ENCODE measurements around the gene SPRED3. TPM values are rescaled to one million over a fixed set of nuclear protein-coding genes. Genes with fewer than 3 reads are reported as not detected.
A peak's percentile ranks its signal among the peaks of the same experiment; 100 is the strongest.

Gene SPRED3
- total and polyA plus RNA-seq, 9 of the 15 experiments (the other 6 are each of a cell fraction or from before 2014, with no cell fraction given): 0.05 to 1.3 (median 0.36) TPM

- TF ChIP-seq NFATC3 (IDR thresholded peaks at IDR 0.05) (no peak), POLR3A (IDR thresholded peaks at IDR 0.05; ENCODE audit: borderline replicate concordance, extremely low read depth, insufficient read depth, insufficient read length) (no peak), FOXA3 (CRISPR knock-in tag; conservative IDR thresholded peaks at IDR 0.05 in 1 of 2, IDR thresholded peaks at IDR 0.05 in 1 of 2) (no peak), ZNF431 (CRISPR knock-in tag; IDR thresholded peaks at IDR 0.05) (no peak), PKNOX1 (IDR thresholded peaks at IDR 0.05) (0 out of 2 replicates have a peak, but pooled peaks have one; percentile 40), RBFOX2 (IDR thresholded peaks at IDR 0.05; ENCODE audit: low read depth, low read length) (peak; percentile 53; the same call in 1 of the 2 replicates), RAD21 (CRISPR knock-in tag; conservative IDR thresholded peaks at IDR 0.05 in 1 of 2, IDR thresholded peaks at IDR 0.05 in 1 of 2) (peak; percentile 11 to 45; a peak in 1 of 4 replicates), HDAC2 (IDR thresholded peaks at IDR 0.05) (no peak), MCM7 (IDR thresholded peaks at IDR 0.05) (no peak), ARID3B (CRISPR knock-in tag; IDR thresholded peaks at IDR 0.05; ENCODE audit: borderline replicate concordance) (no peak), NFE2 (IDR thresholded peaks at IDR 0.05; ENCODE audit: low read depth) (no peak), ATF7 (IDR thresholded peaks at IDR 0.05) (peak; percentile 64), RFX1 (IDR thresholded peaks at IDR 0.05) (no peak), RBM34 (IDR thresholded peaks at IDR 0.05; ENCODE audit: borderline replicate concordance, insufficient read depth, low read length) (no peak), POLR2AphosphoS5 (IDR thresholded peaks at IDR 0.05; ENCODE audit: control insufficient read depth, insufficient read depth, low read depth, low read length) (peak; percentile 15; the same call in 1 of the 2 replicates), ZNF395 (CRISPR knock-in tag; IDR thresholded peaks at IDR 0.05) (no peak), HES1 (IDR thresholded peaks at IDR 0.05; ENCODE audit: low read depth) (no peak), ZBTB11 (CRISPR knock-in tag; IDR thresholded peaks at IDR 0.05) (no peak)
Observed at GRCh38 chr19:38384209-38385027, 4.1 kb upstream of the SPRED3 start (continued).
